Measurements from ENCODE around the gene CHAT.

DNA sequence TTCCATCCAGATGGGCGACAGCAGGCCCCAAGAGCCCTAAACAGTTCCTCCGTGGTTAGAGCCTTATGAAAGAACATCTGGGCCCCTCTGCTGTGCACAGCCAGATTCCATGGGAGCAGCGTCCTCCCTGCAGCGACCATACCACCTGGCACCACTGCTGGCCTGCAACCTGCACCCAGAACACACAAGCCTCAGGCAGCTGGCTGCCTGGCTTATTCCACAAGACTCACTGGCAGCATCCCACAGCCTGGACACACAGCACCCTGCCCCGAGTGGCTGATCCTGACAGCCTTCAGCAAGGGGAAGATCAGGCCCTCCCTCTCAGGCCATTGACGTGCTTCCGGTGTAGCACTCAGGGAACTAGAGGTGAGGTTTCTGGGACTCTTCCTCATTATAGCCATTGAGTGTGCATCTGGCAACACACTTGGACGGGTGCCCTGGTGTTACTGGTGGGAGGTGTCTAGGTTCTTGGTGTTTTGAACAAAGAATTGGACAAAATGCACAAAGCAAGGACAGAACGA is 41.2 kb upstream of the CHAT start:
- TF ChIP-seq, protein P1, sequence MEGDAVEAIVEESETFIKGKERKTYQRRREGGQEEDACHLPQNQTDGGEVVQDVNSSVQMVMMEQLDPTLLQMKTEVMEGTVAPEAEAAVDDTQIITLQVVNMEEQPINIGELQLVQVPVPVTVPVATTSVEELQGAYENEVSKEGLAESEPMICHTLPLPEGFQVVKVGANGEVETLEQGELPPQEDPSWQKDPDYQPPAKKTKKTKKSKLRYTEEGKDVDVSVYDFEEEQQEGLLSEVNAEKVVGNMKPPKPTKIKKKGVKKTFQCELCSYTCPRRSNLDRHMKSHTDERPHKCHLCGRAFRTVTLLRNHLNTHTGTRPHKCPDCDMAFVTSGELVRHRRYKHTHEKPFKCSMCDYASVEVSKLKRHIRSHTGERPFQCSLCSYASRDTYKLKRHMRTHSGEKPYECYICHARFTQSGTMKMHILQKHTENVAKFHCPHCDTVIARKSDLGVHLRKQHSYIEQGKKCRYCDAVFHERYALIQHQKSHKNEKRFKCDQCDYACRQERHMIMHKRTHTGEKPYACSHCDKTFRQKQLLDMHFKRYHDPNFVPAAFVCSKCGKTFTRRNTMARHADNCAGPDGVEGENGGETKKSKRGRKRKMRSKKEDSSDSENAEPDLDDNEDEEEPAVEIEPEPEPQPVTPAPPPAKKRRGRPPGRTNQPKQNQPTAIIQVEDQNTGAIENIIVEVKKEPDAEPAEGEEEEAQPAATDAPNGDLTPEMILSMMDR (IDR thresholded peaks at IDR 0.05; ENCODE audit: low read depth, low read length, poor library complexity, severe bottlenecking) = no peak
- no peak for TF ChIP-seq EZH2phosphoT487 (IDR thresholded peaks at IDR 0.05; ENCODE audit: borderline replicate concordance, low read length)
